EL (cell line): ENCODE measurements around the gene LIN52.

ENCODE experiments used
- DNase-seq: peaks from one replicate; pipeline ENCODE4 v3.0.0-alpha.2; 2016

LIN52 gene

DNA sequence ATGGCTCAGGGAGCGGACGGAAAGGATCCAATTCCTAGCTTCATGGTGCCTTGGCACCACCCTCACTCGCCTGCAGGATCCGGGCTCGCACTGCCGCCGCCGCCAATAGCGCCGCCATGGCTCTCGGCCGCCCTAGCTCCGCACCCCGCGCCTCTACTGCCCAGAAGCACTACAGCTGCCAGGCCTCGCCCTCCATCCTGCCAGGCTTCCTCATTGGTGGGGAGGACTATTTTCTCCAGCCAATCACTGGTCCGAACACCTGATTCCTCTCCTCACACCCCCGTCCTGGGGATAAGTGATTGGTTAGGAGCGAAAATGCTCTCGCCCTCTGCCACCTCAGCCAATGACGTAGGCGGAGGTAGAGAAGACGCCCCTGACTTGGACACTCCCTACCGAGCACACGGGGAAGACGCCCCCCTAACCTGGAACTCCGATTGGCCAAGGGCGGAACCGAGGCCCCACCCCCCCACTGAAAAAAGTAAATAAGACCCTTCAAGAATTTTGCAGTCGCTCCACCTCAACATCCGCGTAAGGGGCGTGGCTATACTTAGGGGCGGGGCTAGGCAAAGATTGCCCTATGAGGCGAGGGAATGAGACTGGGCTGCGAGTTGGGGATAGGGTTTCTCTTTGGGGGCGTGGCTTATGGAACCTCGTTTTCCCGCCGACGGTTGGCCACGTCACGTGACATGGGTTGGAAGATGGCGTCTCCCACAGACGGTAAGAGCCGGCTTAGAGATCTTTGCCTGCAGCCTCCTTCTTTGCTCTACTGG is at the start of gene LIN52, which contains the start of gene ALDH6A1:
TSS of gene LIN52 (plus strand) at position 680 of the 770 bp plus-strand sequence. CDS start at position 699, 19 bp downstream.
TSS of gene ALDH6A1 (minus strand) at position 177 of the 770 bp plus-strand sequence. CDS start at position 118, 59 bp downstream.
- DNase-seq = peak; percentile 100

GRCh38 chr14:74035556-74035955 is 49.2 kb upstream of the LIN52 start:
- DNase-seq = peak; percentile 69

- DNase-seq = peak; percentile 64
These were observed 46.5 kb upstream of the LIN52 start for GRCh38 chr14:74038020-74038859.

DNA sequence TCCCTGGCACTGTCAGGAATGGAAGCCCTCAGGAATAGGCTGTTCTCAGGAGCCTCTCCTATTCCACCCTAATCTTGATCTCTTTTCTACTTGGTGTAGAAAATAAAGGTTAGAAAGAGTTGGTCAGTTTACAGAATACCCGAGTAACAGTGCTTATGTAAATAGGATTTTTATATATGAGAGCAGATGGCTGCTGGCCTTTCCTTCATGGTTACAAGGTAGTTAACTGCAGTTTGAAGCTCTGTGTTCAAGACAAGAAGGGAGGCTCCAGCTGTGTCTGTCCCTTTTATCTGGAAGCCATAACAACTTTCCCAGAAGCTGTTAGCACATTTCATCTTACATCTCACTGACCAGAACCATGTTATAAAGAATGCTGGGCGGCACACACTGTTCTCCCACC is 42.5 kb upstream of the LIN52 start:
- DNase-seq = no peak

DNA sequence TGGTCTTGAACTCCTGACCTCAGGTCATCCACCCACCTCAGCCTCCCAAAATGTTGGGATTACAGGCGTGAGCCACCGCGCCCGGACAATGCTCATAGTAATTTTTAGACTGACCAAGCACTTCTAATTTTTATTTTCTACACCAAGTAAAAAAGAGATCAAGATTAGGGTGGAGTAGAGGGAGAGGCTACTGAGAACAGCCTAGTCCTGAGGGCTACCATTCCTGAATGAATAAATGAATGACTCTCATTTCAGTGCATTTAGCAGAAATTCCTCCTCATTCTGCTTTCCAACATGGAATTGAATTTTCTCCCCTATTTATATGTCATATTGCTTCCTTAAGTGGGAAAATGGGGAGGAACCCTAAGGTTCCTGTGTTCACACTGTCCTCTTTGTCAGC is 39.2 kb upstream of the LIN52 start:
- DNase-seq = no peak

GRCh38 chr14:74048281-74048680 is 36.5 kb upstream of the LIN52 start:
- peak; percentile 6 for DNase-seq

DNA sequence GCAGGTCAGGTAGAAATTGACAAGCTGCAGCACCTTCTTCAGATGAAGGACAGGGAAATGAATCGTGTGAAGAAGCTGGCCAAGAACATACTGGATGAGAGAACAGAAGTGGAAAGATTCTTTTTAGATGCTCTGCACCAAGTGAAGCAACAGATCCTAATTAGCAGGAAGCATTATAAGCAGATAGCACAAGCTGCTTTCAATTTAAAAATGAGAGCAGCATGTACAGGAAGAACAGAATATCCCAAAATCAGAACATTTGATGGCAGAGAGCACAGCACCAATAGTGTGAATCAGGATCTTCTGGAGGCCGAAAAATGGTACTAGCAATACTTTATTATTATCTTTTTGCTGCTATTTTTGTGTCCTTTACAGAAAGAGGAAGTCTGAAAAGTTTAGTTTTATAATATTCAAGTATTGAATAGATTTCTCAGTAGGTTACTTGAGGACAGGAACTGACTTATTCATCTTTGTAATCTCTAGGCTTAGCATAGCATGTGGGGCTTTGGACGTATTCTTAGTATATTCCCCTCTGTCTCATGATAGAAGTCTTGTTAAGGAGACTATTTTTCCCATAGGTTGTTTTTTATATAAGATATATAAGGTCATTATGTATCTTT is 34.8 kb upstream of the LIN52 start:
- DNase-seq = no peak

DNA sequence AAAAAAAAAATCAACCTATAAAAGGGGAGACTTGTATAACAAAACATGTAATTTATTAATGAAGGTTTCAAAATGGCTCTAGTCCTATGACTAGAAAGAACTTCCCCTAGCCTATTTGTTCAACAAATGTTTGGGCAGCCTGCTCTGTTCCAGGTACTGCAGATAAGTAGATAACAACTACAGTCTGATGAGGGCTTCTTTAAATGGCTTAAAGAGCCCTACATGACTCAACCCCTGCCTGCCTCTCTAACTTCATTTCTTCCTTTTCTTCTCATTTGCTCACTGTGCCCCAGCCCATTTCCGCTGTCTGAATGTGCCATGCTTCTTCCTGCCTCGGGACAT is 22.0 kb upstream of the LIN52 start:
- no peak for DNase-seq

- DNase-seq = no peak
These were observed 20.3 kb upstream of the LIN52 start for GRCh38 chr14:74064426-74064825.

- peak; percentile 50 for DNase-seq
These were observed 19.9 kb upstream of the LIN52 start for GRCh38 chr14:74064883-74065282.

- peak; percentile 19 for DNase-seq
These were observed 18.8 kb upstream of the LIN52 start for GRCh38 chr14:74065746-74066575.

- DNase-seq = no peak
These were observed 7.4 kb upstream of the LIN52 start for GRCh38 chr14:74077401-74077800.

DNA sequence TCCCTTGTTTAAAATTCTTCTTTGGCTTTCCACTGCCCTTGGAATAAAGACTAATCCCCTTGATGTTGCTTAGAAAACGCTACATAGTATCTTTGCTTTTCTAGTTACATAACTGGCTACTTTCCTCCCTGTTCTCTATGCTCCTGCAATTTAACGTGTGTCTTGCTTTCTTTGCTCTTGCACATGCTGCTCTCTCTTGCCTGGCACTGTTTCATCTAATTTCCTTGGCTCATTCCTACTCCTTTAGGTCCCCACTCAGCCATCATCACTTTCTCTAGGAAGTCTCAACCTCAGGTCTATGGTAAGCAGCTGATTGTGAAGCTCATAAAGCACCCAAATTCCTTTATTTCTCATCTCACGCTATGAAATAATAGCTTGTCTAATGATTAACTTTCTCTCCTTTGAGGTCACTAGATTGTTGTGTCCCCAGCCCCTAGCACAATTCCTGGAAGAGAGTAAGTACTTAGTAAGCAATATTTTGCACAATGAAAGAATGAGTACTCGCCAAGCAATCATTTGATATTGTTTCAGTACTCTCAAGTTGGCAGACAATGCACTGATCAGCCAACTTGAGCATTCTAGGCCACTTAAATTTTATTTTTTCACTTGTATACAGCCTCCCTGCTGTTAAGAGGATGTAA is 3.8 kb upstream of the LIN52 start:
- no peak for DNase-seq

DNA sequence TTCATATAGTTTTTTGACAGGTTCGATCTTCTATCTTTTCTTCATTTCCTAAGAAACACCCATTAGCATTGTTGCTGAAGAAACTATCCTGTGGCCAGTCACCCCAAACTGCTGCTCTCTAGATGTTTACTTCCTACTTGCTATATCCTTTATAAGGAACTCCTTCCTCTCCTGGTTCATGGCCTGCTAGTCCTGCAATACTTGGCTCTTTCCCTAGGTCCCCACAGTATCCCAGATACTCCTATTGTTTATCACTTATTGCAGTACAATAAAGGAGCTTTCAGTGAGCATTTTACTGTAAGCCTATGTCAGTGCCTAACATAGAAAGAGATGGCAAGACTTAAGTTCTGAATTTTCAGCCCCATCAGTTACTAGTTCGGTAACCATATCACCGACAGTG is 3.3 kb upstream of the LIN52 start:
- DNase-seq = no peak

GRCh38 chr14:74083161-74083560 is 1.6 kb upstream of the LIN52 start:
- DNase-seq = no peak

DNA sequence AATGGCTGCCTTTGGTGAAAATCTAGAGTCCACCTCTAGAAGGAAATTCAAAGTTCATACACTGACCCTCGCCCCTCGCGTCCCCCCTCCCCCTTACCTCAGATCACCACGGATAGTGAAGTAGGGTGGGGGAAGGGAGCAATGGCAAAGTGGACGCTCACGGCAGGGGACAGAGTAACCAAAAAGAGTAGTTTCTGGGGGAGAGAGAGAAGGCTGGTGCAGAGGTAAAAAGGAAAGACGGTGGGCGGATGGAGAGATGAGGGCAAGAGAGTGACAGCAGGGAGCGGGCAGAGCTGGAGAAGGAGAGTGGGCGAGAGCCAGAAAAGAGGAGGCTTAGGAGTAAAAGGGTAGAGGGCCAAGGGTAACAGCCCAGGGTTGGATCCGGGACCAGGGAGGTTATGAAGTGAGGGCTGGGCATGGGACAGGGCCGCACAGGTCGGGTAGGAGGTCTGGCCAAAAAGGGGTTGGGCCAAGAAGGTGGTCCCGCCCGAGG is 926 bp upstream of the LIN52 start:
- no peak for DNase-seq

- DNase-seq = peak; percentile 61
These were observed 386 bp downstream of the LIN52 start for GRCh38 chr14:74085047-74085637.

GRCh38 chr14:74085828-74086227 is 1.1 kb downstream of the LIN52 start:
- DNase-seq = no peak

GRCh38 chr14:74089251-74090020 is 4.7 kb downstream of the LIN52 start:
- no peak for DNase-seq

DNA sequence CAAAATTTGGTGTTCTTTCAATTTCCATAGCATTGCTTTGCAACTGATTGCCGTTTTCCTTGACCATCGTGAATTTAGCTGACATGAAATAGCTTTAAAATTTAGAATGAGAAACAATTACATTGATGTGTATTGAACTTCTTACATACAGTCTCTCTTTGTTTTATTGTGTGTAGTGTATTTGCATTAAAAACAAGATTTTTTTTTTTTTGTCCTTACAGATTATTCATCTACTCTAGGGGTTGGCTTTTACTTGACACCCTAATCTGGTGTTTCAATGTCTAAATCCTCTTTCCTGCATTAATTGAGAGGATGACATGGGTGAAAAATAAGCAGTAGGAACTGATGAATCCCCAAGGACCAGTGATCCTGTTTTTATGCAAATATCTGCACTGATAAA is 20.6 kb downstream of the LIN52 start:
- DNase-seq = no peak

GRCh38 chr14:74109369-74109768 is 24.6 kb downstream of the LIN52 start:
- no peak for DNase-seq
